ENCODE data around the gene SLC30A9. TPM values are rescaled to one million over a fixed set of nuclear protein-coding genes. Genes with fewer than 3 reads are reported as not detected.

SLC30A9 gene
- total RNA-seq = 49.9 and 51.7 TPM in 2 replicates

- Mint-ChIP-seq H3K4me3 (ENCODE audit: low read depth) (peak within 1 kb of the TSS; percentile 94), H3K9me3 (no peaks in the 10 kb centered on the region), H3K27me3 (ENCODE audit: low read depth) (no peaks in the 10 kb centered on the region), H3K27ac (peak within 1 kb of the TSS; percentile 85), H3K36me3 (ENCODE audit: low read depth) (peaks cover 14% of the 10 kb centered on the region), H3K4me1 (ENCODE audit: low read depth) (peaks cover 18% of the 10 kb centered on the region)
- intact Hi-C loops (cut with micrococcal nuclease) = loop anchor here (1.0 kb wide), 1 partner anchor 55 kb away; the partner anchor contains the start of gene TMEM33
- DNase-seq (ENCODE audit: low spot score) = peak; percentile 90
These were observed at the start of gene SLC30A9 for GRCh38 chr4:41990365-41991111. SLC30A9 (plus strand) TSS chr4:41990530; CDS start chr4:41990652, 122 bp downstream.

DNA sequence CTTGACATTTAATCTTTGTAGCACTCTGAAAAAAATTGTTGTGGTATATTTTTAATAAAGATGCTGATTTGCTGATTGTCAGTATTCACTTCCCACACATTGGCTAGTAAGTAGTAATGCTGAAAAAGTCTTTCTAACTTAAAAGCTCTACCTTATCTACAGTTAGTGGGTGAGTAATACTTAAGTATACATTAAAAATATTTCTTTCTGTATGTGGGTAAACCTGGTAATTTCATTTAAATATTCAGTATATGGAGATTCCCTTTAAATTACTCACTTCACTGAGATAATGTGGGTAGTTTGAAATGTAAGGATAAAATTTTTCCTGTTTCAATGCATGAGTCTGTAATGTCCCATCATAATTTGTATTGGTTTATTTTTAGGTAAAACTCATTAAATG is 49.5 kb upstream of the SLC30A9 start:
- intact Hi-C loops (cut with micrococcal nuclease) = no loop called here
- Mint-ChIP-seq H3K4me1 (ENCODE audit: low read depth) (peaks cover 30% of the 10 kb centered on the region), H3K27me3 (ENCODE audit: low read depth) (no peaks in the 10 kb centered on the region), H3K36me3 (ENCODE audit: low read depth) (peaks cover 70% of the 10 kb centered on the region), H3K27ac (no peak overlapping the region), H3K9me3 (no peaks in the 10 kb centered on the region), H3K4me3 (ENCODE audit: low read depth) (no peak overlapping the region)
- DNase-seq (ENCODE audit: low spot score) = no peak

GRCh38 chr4:41943506-41943905 is 46.8 kb upstream of the SLC30A9 start:
- H3K9me3 Mint-ChIP-seq = no peaks in the 10 kb centered on the region
- intact Hi-C loops (cut with micrococcal nuclease) = no loop called here
- DNase-seq (ENCODE audit: low spot score) = no peak
- H3K27ac Mint-ChIP-seq = no peak overlapping the region
- H3K36me3 Mint-ChIP-seq (ENCODE audit: low read depth) = peaks cover 66% of the 10 kb centered on the region
- H3K27me3 Mint-ChIP-seq (ENCODE audit: low read depth) = no peaks in the 10 kb centered on the region
- peaks cover 18% of the 10 kb centered on the region for H3K4me1 Mint-ChIP-seq (ENCODE audit: low read depth)
- no peak overlapping the region for H3K4me3 Mint-ChIP-seq (ENCODE audit: low read depth)

- intact Hi-C loops (cut with micrococcal nuclease) = no loop called here
- peaks cover 18% of the 10 kb centered on the region for H3K4me1 Mint-ChIP-seq (ENCODE audit: low read depth)
- DNase-seq (ENCODE audit: low spot score) = no peak
- no peak overlapping the region for H3K4me3 Mint-ChIP-seq (ENCODE audit: low read depth)
- peaks cover 66% of the 10 kb centered on the region for H3K36me3 Mint-ChIP-seq (ENCODE audit: low read depth)
- no peaks in the 10 kb centered on the region for H3K9me3 Mint-ChIP-seq
- no peaks in the 10 kb centered on the region for H3K27me3 Mint-ChIP-seq (ENCODE audit: low read depth)
- H3K27ac Mint-ChIP-seq = no peak overlapping the region
These were observed 46.2 kb upstream of the SLC30A9 start for GRCh38 chr4:41944089-41944488.

DNA sequence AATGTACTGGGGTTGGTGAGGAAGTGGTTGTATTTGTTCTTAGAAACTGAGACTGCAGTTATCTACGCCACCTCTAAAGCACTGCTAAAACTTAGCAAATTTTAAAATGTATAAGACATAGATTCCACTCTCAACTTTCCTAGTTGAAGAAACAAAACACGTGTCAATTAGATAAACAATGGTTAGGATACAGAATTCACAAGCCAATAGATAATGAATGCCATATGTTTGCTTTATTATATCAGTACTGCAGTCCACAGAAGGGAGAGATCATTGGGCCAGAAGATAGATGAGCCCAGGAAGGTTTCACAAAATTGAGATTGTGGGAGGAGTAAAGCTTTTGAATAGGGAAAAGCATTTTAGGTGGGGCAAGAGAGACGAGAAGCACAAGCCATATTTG is 40.8 kb upstream of the SLC30A9 start:
- Mint-ChIP-seq H3K4me1 (ENCODE audit: low read depth) (peaks cover 20% of the 10 kb centered on the region), H3K9me3 (no peaks in the 10 kb centered on the region), H3K27ac (peak overlapping the region; percentile 14), H3K4me3 (ENCODE audit: low read depth) (no peak overlapping the region), H3K27me3 (ENCODE audit: low read depth) (no peaks in the 10 kb centered on the region), H3K36me3 (ENCODE audit: low read depth) (peaks cover 73% of the 10 kb centered on the region)
- DNase-seq (ENCODE audit: low spot score) = no peak
- intact Hi-C loops (cut with micrococcal nuclease) = no loop called here

DNA sequence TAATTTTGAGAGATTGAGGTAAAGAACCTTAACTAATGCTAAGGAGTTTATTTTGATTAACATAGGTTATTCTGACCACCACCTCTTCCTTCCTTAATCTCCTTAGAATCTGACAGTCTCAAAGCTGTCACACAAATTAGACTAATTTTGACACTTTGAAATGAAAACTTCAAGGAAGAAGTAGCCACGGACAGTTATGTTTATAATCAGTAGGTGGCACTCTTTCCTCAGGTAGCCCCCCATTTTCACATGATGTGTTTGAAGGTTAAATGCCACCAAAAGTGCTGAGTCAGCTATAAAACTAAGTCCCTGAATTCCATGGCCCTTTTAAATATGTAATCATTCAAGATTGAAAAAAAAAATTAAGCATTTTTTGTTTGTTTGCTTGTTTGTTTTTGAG is 32.7 kb upstream of the SLC30A9 start:
- no peak overlapping the region for H3K27ac Mint-ChIP-seq
- H3K4me3 Mint-ChIP-seq (ENCODE audit: low read depth) = no peak overlapping the region
- H3K4me1 Mint-ChIP-seq (ENCODE audit: low read depth) = no peaks in the 10 kb centered on the region
- DNase-seq (ENCODE audit: low spot score) = no peak
- no peaks in the 10 kb centered on the region for H3K27me3 Mint-ChIP-seq (ENCODE audit: low read depth)
- intact Hi-C loops (cut with micrococcal nuclease) = no loop called here
- H3K9me3 Mint-ChIP-seq = no peaks in the 10 kb centered on the region
- peaks cover 19% of the 10 kb centered on the region for H3K36me3 Mint-ChIP-seq (ENCODE audit: low read depth)

GRCh38 chr4:41963105-41963504 is 27.2 kb upstream of the SLC30A9 start:
- intact Hi-C loops (cut with micrococcal nuclease) = no loop called here
- no peak for DNase-seq (ENCODE audit: low spot score)
- peaks cover 6% of the 10 kb centered on the region for H3K9me3 Mint-ChIP-seq
- H3K27ac Mint-ChIP-seq = no peak overlapping the region
- no peak overlapping the region for H3K4me3 Mint-ChIP-seq (ENCODE audit: low read depth)
- H3K4me1 Mint-ChIP-seq (ENCODE audit: low read depth) = no peaks in the 10 kb centered on the region
- H3K27me3 Mint-ChIP-seq (ENCODE audit: low read depth) = no peaks in the 10 kb centered on the region
- peaks cover 1% of the 10 kb centered on the region for H3K36me3 Mint-ChIP-seq (ENCODE audit: low read depth)

DNA sequence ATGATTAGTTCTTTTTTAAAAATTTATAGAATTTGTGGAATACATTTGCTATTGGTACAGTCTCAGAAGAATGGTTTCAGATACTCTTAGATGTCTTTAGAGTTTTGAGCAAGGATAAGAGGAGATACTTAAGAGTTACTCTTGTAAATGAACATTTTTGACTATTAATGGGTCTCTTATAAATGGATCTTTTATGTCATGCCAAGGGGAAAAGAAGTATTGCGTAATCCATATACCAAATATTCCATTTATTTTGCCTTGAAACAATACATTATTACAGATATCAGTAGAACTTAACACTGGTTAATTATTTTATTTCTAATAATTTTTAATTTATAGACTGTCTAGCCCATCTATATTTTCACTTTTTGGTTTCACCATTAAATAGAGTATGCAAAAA is 25.9 kb upstream of the SLC30A9 start:
- Mint-ChIP-seq H3K36me3 (ENCODE audit: low read depth) (peaks cover 4% of the 10 kb centered on the region), H3K4me3 (ENCODE audit: low read depth) (no peak overlapping the region), H3K27ac (no peak overlapping the region), H3K4me1 (ENCODE audit: low read depth) (no peaks in the 10 kb centered on the region), H3K27me3 (ENCODE audit: low read depth) (no peaks in the 10 kb centered on the region), H3K9me3 (peaks cover 9% of the 10 kb centered on the region)
- DNase-seq (ENCODE audit: low spot score) = no peak
- intact Hi-C loops (cut with micrococcal nuclease) = no loop called here

- intact Hi-C loops (cut with micrococcal nuclease) = no loop called here
- Mint-ChIP-seq H3K4me1 (ENCODE audit: low read depth) (no peaks in the 10 kb centered on the region), H3K27ac (no peak overlapping the region)
These were observed 22.9 kb upstream of the SLC30A9 start for GRCh38 chr4:41967392-41967791.

GRCh38 chr4:41969671-41970070 is 20.7 kb upstream of the SLC30A9 start:
- intact Hi-C loops (cut with micrococcal nuclease) = no loop called here
- no peak for DNase-seq (ENCODE audit: low spot score)
- Mint-ChIP-seq H3K27me3 (ENCODE audit: low read depth) (no peaks in the 10 kb centered on the region), H3K36me3 (ENCODE audit: low read depth) (peaks cover 4% of the 10 kb centered on the region), H3K4me1 (ENCODE audit: low read depth) (no peaks in the 10 kb centered on the region), H3K27ac (no peak overlapping the region), H3K9me3 (peaks cover 9% of the 10 kb centered on the region), H3K4me3 (ENCODE audit: low read depth) (no peak overlapping the region)

More at GRCh38 chr4:41967392-41967791, 22.9 kb upstream of the SLC30A9 start:
- Mint-ChIP-seq H3K4me3 (ENCODE audit: low read depth) (no peak overlapping the region), H3K9me3 (peaks cover 9% of the 10 kb centered on the region), H3K36me3 (ENCODE audit: low read depth) (peaks cover 4% of the 10 kb centered on the region), H3K27me3 (ENCODE audit: low read depth) (no peaks in the 10 kb centered on the region)
- DNase-seq (ENCODE audit: low spot score) = no peak

- Mint-ChIP-seq H3K4me3 (ENCODE audit: low read depth) (no peak overlapping the region), H3K4me1 (ENCODE audit: low read depth) (peaks cover 6% of the 10 kb centered on the region), H3K27ac (no peak overlapping the region), H3K27me3 (ENCODE audit: low read depth) (no peaks in the 10 kb centered on the region), H3K9me3 (no peaks in the 10 kb centered on the region), H3K36me3 (ENCODE audit: low read depth) (no peaks in the 10 kb centered on the region)
- no peak for DNase-seq (ENCODE audit: low spot score)
- intact Hi-C loops (cut with micrococcal nuclease) = no loop called here
These were observed 15.0 kb upstream of the SLC30A9 start for GRCh38 chr4:41975341-41975740.

DNA sequence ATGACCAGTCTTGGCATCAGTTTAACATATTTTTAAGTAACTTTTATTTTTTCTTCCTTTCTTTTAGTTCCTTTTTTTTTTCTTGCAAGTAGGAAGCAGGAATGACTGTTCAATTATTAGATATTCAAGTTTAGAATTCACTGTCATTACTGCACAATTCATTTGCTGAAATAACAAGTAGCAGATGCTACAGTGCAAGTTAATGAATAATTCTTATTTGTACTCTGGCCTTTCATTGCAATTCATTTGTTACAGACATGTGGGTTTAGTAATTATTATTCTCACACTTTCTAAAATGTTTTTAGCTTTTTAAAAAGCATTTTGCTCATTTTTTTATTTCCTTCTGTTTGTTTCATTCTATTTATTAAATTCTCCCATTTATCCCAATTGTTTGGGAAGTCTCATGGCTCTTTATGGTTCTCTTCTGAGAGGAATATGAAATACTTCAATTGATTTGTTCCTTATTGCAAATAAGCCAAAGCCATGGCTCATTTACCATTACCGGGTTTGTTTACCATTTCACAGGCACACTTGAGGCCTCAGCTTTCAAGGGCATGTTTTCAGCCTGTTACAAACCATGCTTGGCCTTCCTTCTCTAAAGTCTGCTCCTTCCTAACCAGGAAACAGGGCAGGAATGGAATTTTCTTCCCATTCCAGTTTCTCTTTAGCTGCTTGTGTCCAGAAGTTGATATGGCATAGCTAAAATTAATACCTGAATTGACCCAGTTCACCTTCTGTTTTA is 13.4 kb upstream of the SLC30A9 start:
- Mint-ChIP-seq H3K27me3 (ENCODE audit: low read depth) (no peaks in the 10 kb centered on the region), H3K36me3 (ENCODE audit: low read depth) (no peaks in the 10 kb centered on the region), H3K9me3 (no peaks in the 10 kb centered on the region), H3K27ac (no peak overlapping the region), H3K4me3 (ENCODE audit: low read depth) (no peak overlapping the region), H3K4me1 (ENCODE audit: low read depth) (peaks cover 6% of the 10 kb centered on the region)
- intact Hi-C loops (cut with micrococcal nuclease) = no loop called here
- no peak for DNase-seq (ENCODE audit: low spot score)

DNA sequence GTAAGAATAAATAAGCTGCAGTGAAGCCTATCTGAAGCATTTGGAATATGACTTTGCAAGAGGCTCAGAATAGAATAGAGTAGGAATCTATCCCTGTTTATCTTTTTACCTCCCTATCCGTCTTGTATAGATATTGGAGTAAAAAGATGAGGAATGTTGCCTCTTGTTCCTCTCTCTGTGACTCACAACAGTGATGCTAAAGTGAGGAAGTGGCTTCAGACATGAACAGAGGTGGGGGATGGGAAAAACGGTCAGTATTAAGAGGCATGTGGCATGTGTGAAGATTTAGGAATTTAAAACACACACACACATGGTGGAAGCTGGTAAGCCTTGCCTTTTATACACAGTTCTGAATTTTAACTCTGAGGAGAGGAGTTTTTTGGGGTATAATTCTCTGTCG is 12.6 kb upstream of the SLC30A9 start:
- intact Hi-C loops (cut with micrococcal nuclease) = no loop called here
- no peak overlapping the region for H3K4me3 Mint-ChIP-seq (ENCODE audit: low read depth)
- no peaks in the 10 kb centered on the region for H3K9me3 Mint-ChIP-seq
- DNase-seq (ENCODE audit: low spot score) = no peak
- H3K4me1 Mint-ChIP-seq (ENCODE audit: low read depth) = peaks cover 6% of the 10 kb centered on the region
- H3K36me3 Mint-ChIP-seq (ENCODE audit: low read depth) = no peaks in the 10 kb centered on the region
- no peaks in the 10 kb centered on the region for H3K27me3 Mint-ChIP-seq (ENCODE audit: low read depth)
- H3K27ac Mint-ChIP-seq = no peak overlapping the region
